GM19351 (cell line): ENCODE data around the gene HSPBP1.

Experiments used
- ATAC-seq: cut with Tn5 transposase; IDR thresholded peaks from one replicate; pipeline ENCODE4 v1.9.1; 2021; ENCODE audit warnings: mild to moderate bottlenecking, moderate library complexity; ENCODE audit not compliant: unreplicated experiment

HSPBP1 gene

GRCh38 chr19:55256562-55257460, 23.1 kb downstream of the HSPBP1 start:
- no peak for ATAC-seq

GRCh38 chr19:55255618-55256423, 24.1 kb downstream of the HSPBP1 start:
- ATAC-seq, result no peak

- ATAC-seq, result no peak
These were observed 25.3 kb downstream of the HSPBP1 start for GRCh38 chr19:55254625-55254977.

GRCh38 chr19:55253842-55254624, 25.9 kb downstream of the HSPBP1 start:
- peak; percentile 53 for ATAC-seq

- no peak for ATAC-seq
These were observed 26.9 kb downstream of the HSPBP1 start for GRCh38 chr19:55252760-55253663.

GRCh38 chr19:55251341-55252081, 28.4 kb downstream of the HSPBP1 start:
- ATAC-seq, result no peak

GRCh38 chr19:55250262-55251036, 29.5 kb downstream of the HSPBP1 start:
- ATAC-seq, result no peak

GRCh38 chr19:55249841-55250240, 30.1 kb downstream of the HSPBP1 start:
- ATAC-seq, result no peak

- no peak for ATAC-seq
These were observed 31.2 kb downstream of the HSPBP1 start for GRCh38 chr19:55248704-55249103.

- no peak for ATAC-seq
These were observed 31.7 kb downstream of the HSPBP1 start for GRCh38 chr19:55248166-55248675.

GRCh38 chr19:55247621-55248099, 32.2 kb downstream of the HSPBP1 start:
- ATAC-seq, result no peak

- no peak for ATAC-seq
These were observed 33.2 kb downstream of the HSPBP1 start for GRCh38 chr19:55246462-55247451.

GRCh38 chr19:55245236-55245904, 34.5 kb downstream of the HSPBP1 start:
- no peak for ATAC-seq

GRCh38 chr19:55244004-55244680, 35.8 kb downstream of the HSPBP1 start:
- ATAC-seq, result no peak

- ATAC-seq, result no peak
These were observed 37.4 kb downstream of the HSPBP1 start for GRCh38 chr19:55242517-55242916.

- ATAC-seq, result no peak
These were observed 37.9 kb downstream of the HSPBP1 start for GRCh38 chr19:55241935-55242464.
